ENCODE measurements around the gene MEFV.

- TF ChIP-seq, protein P1, sequence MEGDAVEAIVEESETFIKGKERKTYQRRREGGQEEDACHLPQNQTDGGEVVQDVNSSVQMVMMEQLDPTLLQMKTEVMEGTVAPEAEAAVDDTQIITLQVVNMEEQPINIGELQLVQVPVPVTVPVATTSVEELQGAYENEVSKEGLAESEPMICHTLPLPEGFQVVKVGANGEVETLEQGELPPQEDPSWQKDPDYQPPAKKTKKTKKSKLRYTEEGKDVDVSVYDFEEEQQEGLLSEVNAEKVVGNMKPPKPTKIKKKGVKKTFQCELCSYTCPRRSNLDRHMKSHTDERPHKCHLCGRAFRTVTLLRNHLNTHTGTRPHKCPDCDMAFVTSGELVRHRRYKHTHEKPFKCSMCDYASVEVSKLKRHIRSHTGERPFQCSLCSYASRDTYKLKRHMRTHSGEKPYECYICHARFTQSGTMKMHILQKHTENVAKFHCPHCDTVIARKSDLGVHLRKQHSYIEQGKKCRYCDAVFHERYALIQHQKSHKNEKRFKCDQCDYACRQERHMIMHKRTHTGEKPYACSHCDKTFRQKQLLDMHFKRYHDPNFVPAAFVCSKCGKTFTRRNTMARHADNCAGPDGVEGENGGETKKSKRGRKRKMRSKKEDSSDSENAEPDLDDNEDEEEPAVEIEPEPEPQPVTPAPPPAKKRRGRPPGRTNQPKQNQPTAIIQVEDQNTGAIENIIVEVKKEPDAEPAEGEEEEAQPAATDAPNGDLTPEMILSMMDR (IDR thresholded peaks at IDR 0.05; ENCODE audit: extremely low read depth in 1 of 2, insufficient read depth in 1 of 2, low read depth in 1 of 2, low read length in 2 of 2): no peak
- TF ChIP-seq POLR2A (IDR thresholded peaks at IDR 0.05; ENCODE audit: low read depth, low read length): no peak
- TF ChIP-seq MYC (IDR thresholded peaks at IDR 0.05; ENCODE audit: low read depth, low read length): no peak
- TF ChIP-seq, protein P2, sequence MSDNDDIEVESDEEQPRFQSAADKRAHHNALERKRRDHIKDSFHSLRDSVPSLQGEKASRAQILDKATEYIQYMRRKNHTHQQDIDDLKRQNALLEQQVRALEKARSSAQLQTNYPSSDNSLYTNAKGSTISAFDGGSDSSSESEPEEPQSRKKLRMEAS (IDR thresholded peaks at IDR 0.05; ENCODE audit: insufficient read depth, insufficient read length): no peak
- no peak for TF ChIP-seq EZH2 (IDR thresholded peaks at IDR 0.05; ENCODE audit: borderline replicate concordance, low read depth, low read length, severe bottlenecking)
- TF ChIP-seq POLR2AphosphoS5 (IDR thresholded peaks at IDR 0.05; ENCODE audit: insufficient read depth, low read depth, low read length): no peak
- no peak for TF ChIP-seq JUN (IDR thresholded peaks at IDR 0.05; ENCODE audit: borderline replicate concordance, insufficient read depth, insufficient read length, low read depth)
- TF ChIP-seq FOS (IDR thresholded peaks at IDR 0.05; ENCODE audit: borderline replicate concordance, insufficient read depth, low read length): no peak
- no peak for TF ChIP-seq GATA2 (IDR thresholded peaks at IDR 0.05; ENCODE audit: insufficient read depth, insufficient read length, low read depth, low read length)
These were observed 18.1 kb upstream of the MEFV start for GRCh38 chr16:3274490-3274889.
